Jurkat, Clone E6-1 (cell line): ENCODE measurements around the gene ZNF865.

Experiments
- DNase-seq: peaks from one replicate; pipeline ENCODE4 v3.0.0-alpha.2; 2011; ENCODE audit warnings: low read depth, low spot score
- H3K4me3 ChIP-seq: 2 replicates; pipeline ENCODE4 v1.5.1; 2011; ENCODE audit warnings: mild to moderate bottlenecking, low read length, control low read depth, moderate library complexity

The ZNF865 gene

DNA sequence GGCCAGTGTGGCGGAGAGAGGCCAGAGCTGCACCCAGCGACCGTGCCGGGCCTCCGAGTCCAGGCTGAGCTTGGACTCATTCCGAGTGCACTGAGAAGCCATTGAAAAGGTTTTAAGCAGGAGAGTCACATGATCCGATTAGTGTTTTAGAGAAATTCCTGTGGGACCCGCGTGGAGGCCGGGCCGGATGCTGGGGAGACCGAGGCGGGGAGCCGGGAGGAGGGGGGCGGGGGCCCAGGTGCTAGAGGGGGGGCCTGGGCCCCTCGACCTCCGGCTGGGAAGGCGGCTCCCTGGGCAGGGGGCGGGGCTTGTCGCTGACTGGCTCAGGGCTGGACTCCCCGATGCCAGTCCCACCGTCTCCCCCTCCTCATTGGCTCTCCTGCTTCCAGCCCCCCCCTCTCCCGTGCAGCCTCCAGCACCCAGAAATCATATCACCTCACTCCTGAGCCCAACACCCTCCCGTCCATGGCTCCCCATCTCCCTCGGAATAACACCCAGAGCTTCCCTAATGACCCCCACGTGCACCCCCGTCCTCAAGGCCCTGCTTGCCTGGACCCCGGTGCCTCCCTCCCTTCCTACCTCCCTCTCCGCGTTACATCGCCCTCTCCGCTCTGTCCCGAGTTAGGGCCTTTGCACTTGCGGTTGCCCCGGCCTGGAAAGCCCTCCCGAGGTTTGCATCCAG lies 19.6 kb upstream of the ZNF865 start:
- peak overlapping the region; percentile 55 for H3K4me3 ChIP-seq

GRCh38 chr19:55586976-55587668 lies 18.3 kb upstream of the ZNF865 start:
- peak; percentile 77 for DNase-seq

More for the DNA sequence above, 19.6 kb upstream of the ZNF865 start:
- peak; percentile 78 for DNase-seq

DNA sequence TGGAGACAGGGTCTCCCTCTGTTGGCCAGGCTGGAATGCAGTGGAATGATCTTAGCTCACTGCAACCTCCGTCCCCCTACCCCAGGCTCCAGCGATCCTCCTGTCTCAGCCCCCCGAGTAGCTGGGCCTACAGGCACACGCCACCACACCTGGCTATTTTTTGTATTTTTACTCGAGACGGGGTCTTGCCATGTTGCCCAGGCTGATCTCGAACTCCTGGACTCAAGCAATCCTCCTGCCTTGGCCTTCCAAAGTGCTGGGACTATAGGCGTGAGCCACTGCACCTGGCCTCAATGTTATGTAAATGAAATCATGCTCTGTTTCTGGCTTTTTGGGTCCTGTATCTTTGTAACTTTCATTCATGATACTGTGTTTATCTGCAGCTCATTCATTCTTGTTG lies 16.7 kb upstream of the ZNF865 start:
- DNase-seq, result no peak
- no peak overlapping the region for H3K4me3 ChIP-seq

More at GRCh38 chr19:55586976-55587668, 18.3 kb upstream of the ZNF865 start:
- peak overlapping the region; percentile 9; the same call in 1 of the 2 replicates for H3K4me3 ChIP-seq

DNA sequence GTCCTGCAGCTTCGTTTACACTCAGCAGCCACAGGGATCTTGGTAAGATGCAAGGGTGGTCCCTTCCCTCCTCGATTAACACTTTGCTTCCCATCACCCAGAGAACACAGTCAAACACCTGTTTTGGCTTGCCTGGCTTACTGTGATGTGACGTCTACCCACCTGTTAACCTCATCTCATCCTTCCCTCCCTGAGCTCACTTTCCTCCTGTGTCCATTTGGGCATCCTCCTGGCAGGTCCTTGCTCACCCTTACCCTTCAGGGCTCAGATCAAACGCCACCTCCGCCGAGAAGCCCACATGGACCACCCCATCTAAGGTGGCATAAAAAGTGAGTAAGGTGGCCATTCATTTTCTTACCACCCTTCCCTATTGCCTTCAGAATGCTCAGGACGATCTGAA lies 15.3 kb upstream of the ZNF865 start:
- no peak overlapping the region for H3K4me3 ChIP-seq
- no peak for DNase-seq

DNA sequence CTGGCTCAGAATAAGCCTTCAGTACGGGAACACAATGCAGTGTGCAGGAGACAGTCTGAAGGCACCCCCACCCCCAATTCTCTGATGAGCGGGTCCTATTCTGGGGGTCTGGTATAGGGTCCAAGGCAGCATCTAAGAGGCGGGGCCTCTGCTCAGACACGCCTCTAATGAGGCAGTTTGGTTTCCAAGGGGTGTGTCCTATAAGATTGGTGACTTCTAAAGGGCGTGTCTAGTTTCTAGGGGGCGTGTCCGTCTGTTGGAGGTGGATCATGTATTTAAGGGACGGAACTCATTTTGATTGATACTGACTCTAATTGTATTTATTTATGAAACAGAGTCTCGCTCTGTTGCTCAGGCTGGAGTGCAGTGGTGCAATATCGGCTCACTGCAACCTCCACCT lies 14.8 kb upstream of the ZNF865 start:
- H3K4me3 ChIP-seq, result no peak overlapping the region
- no peak for DNase-seq

- DNase-seq, result no peak
- H3K4me3 ChIP-seq, result no peak overlapping the region
These were observed 13.9 kb upstream of the ZNF865 start for GRCh38 chr19:55591555-55591954.

DNA sequence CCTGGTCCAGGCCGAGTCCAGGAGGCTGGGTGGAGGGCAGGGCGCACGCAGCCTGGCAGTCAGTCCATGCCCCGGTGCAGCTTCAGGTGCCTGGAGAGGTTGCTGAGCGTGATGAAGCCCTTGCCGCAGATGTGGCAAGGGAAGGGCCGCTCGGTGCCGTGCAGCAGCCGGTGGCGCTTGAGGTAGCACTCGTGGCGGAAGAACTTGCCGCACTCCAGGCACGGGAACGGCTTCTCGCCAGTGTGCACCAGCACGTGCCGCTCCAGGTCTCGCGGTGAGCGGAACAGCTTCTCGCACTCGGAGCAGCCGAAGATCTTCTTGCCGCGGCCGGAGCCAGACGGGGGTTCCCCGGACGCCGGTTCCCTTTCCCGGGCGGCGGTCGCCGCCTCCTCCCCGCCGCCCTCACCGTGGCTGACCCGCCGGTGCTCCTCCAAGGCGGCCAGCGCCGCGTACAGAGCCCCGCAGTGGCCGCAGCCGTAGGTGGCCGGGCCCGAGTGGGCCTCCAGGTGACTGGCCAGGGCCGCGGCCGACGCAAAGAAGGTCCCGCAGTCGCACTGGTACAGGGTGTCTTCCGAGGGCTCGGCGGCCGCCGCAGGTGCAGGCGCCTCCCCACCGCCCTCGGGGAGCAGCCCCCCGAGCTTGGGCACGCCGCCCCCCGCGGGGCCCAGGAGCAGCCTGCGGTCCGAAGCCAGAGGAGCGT lies 12.9 kb upstream of the ZNF865 start:
- no peak for DNase-seq
- H3K4me3 ChIP-seq, result no peak overlapping the region

DNA sequence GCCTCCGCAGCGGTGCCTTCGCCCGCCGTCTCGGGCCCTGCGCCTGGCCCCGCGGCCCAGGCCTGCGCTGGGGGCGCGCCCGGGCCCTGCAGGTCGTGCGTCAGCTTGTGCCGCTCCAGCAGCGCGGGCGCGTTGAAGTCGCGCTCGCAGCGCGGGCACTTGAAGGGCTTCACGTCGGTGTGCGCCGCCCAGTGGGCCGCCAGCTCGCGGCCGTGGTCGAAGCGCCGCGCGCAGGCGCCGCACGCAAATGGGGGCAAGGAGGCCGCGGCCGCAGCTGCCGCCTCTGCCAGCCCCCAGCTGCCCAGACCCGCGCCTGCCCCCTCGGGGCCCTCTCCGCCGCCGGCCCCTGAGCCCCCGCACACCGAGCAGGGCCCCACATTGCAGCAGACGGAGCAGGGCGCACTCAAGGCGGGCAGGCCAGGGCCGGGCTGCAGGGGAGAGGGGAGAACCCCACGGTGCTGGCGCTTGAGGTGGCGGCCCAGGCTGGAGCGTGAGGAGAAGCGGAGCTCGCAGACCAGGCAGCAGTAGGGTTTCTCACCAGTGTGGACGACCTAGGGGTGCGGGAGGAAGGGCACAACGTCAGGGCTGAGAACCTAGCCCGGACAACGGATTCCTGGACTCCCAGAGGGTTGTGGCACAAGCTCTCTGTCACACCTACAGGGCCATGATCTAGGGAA lies 12.2 kb upstream of the ZNF865 start:
- DNase-seq, result no peak
- no peak overlapping the region for H3K4me3 ChIP-seq

GRCh38 chr19:55594996-55595545 lies 10.4 kb upstream of the ZNF865 start:
- no peak for DNase-seq
- H3K4me3 ChIP-seq, result no peak overlapping the region

DNA sequence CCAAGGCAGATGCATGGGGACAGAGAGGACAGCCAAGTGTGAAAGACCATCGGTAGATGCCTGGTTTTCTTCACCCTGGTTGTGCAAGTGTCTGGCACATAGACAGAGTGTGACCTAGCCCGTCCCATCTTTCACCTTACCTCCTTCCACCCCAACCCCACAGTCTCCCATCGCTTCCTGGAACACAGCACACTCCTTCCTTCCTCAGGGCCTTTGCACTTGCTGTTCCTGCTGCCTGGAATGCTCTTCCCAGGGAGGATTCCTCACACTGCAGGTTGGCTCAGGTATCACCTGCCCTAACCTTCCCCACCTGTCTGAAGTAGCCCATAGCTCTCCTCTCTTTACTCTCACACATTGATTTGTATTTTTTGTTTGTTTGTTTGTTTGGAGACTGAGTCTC lies 9.1 kb upstream of the ZNF865 start:
- no peak for DNase-seq

GRCh38 chr19:55597501-55597921 lies 7.9 kb upstream of the ZNF865 start:
- no peak overlapping the region for H3K4me3 ChIP-seq
- no peak for DNase-seq

More for the DNA sequence above, 9.1 kb upstream of the ZNF865 start:
- no peak overlapping the region for H3K4me3 ChIP-seq

- DNase-seq, result no peak
- no peak overlapping the region for H3K4me3 ChIP-seq
These were observed 7.4 kb upstream of the ZNF865 start for GRCh38 chr19:55598034-55598433.

- peak; percentile 97 for DNase-seq
- peak overlapping the region; percentile 84 for H3K4me3 ChIP-seq
These were observed 6.6 kb upstream of the ZNF865 start for GRCh38 chr19:55598719-55599467.

DNA sequence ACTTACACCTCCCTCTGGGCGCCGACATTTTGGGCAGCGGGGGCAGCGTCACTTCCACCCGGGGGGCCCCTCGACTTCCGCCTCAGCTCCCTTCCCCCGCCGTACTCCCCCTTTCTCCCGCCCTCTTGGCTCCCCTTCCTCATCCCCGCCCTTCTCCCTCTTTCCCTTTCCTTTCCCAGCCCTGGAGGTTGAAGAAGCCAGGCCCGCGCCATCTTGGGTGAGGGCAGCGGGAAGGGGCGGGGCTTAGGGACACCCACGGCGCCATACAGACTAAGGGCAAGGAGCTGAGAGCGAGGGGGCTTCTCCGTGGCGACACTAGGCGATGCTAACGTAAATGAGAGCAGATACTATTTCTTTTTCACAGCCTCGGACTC lies 6.0 kb upstream of the ZNF865 start, which contains the start of gene FIZ1:
TSS of gene FIZ1 (minus strand) at position 50 of the 374 bp plus-strand sequence. CDS start 1,652 bp downstream, outside the sequence.
- DNase-seq, result peak; percentile 99
- H3K4me3 ChIP-seq, result peak within 1 kb of the TSS; percentile 84

DNA sequence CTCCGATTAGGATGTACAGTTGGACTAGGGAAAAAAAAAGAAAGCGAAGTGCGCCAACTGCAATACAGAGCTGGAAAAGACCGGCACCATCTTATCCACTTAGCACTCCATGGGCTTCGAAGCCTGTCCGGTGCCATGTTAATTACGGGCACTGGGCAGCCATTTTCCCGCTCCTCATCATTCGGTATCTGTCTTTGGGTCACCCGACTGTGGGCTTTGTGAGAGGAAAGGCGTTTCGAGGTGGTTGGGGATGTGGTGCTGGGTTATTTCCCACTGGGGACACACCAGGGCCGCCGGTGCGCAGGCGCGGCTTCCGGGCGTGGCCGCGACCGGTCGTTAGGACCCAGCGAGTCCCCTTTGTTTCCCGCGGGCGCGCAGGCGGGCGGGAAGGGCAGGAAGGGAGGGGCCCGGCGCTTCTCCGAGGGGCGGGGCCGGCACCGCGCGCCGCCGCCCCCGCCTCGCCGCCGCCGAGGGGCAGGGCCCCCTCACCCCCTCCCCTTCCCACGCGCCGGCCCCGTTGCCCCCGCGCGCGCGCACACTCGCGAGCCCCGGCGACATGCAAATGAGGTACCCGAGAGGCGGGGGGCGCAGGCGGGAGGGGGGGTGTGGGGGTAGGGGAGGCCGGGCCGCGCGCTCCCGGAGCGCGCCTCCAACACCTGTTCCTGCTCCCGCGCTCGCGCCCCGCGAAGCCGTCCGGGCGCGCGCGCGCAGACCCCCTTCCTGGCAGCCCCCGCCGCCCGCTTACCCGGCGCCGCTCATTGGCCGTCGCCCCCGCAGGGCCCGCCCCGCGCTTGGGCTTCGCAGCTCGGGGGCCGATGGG lies 5.4 kb upstream of the ZNF865 start, which contains the start of gene ZNF524:
TSS of gene ZNF524 (plus strand) at position 447 of the 820 bp plus-strand sequence. CDS start 1,825 bp downstream, outside the sequence.
- DNase-seq, result peak; percentile 89
- H3K4me3 ChIP-seq, result peak within 1 kb of the TSS; percentile 84

GRCh38 chr19:55600662-55601028 lies 4.8 kb upstream of the ZNF865 start:
- peak overlapping the region; percentile 74 for H3K4me3 ChIP-seq
- no peak for DNase-seq

DNA sequence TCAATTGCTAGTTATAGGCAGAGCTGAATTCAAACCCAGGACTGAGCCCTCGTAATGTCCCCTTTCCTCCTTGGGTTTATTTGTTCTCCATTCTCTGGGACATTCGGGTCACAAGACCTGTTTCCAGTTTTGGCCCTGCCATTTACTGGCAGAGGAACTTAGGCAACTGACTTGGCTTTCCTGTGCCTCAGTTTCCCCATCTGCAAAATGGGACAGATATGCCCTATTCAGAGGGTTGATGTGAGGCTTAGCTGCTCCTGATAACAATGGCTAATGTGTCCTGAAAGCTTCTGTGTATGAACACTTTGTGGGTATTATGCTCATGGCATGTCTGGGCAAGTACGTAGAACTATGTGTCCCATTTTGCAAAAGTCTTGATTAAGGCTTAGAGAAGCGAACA lies 4.4 kb upstream of the ZNF865 start:
- no peak for DNase-seq
- peak overlapping the region; percentile 74 for H3K4me3 ChIP-seq
